IPS-18a (cell line): Measurements from ENCODE around the gene CLP1.
A peak's percentile ranks its signal among the peaks of the same experiment; 100 is the strongest.

Source experiments
- H3K27ac ChIP-seq: one replicate; pipeline ENCODE4 v1.5.1; 2013; ENCODE audit warnings: low read length
- H3K27me3 ChIP-seq: one replicate; pipeline ENCODE4 v1.6.1; 2013; ENCODE audit warnings: mild to moderate bottlenecking, low read length; ENCODE audit not compliant: control insufficient read depth, insufficient read depth
- H3K36me3 ChIP-seq: one replicate; pipeline ENCODE4 v1.6.1; 2013; ENCODE audit warnings: low read depth, low read length; ENCODE audit not compliant: control insufficient read depth
- H3K4me1 ChIP-seq: one replicate; pipeline ENCODE4 v1.6.1; 2013; ENCODE audit warnings: low read depth, low read length; ENCODE audit not compliant: control insufficient read depth
- H3K4me3 ChIP-seq: one replicate; pipeline ENCODE4 v1.5.1; 2013; ENCODE audit warnings: low read length
- H3K9ac ChIP-seq: one replicate; pipeline ENCODE4 v1.6.1; 2013; ENCODE audit warnings: mild to moderate bottlenecking, low read length, moderate library complexity
- H3K9me3 ChIP-seq: one replicate; pipeline ENCODE4 v1.6.1; 2013; ENCODE audit warnings: low read depth, low read length; ENCODE audit not compliant: control insufficient read depth

Gene CLP1

GRCh38 chr11:57643802-57644201 is 13.8 kb upstream of the CLP1 start:
- peaks cover 61% of the 10 kb centered on the region for H3K4me1 ChIP-seq

DNA sequence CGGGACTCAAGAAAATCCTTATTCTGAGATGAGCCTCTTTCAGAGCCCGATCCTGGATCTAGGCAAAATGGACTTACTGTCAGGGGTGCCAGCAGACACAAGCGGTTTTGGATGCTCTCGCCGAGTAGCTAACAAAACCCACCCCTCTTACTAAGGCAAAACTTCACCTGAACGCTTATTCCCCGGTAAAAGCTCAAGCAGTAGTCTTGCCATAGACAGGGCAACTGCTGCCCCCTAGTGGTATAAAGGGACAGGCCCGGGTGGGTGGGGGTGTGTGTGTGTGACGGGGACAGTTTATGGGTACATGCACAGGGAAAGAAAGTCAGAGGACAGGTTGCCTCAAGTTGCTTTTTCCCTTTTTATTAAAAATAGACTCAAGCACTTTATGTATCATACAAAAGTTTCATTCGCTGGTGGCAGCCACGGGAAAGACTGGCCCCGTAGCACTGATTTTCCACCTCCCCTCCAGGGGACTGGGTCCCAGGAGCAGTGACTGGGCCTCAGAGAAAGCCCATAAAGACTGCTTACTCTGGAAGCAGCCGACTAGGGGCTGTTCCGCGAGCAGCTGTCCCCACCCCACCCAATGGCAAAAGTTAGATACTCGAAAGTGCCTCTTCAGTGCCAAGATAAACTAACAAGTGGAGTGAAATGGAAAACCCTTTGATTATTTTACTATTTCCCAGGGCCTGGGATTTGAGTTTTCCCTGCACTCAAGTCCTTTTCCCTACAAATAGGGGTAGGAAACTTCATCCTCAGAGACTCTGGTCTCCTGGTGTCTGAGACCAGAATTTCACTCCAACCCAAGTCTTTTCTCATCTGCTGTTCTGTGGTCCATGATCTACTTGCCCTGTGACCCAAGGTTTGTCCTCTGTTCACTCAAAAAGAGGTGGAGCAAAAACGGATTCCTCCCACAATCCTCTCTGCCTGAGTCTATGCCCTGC is 12.5 kb upstream of the CLP1 start:
- no peak overlapping the region for H3K9ac ChIP-seq
- peaks cover 19% of the 10 kb centered on the region for H3K36me3 ChIP-seq
- peaks cover 64% of the 10 kb centered on the region for H3K4me1 ChIP-seq
- no peaks in the 10 kb centered on the region for H3K27me3 ChIP-seq
- no peaks in the 10 kb centered on the region for H3K9me3 ChIP-seq
- H3K27ac ChIP-seq: no peak overlapping the region
- H3K4me3 ChIP-seq: no peak overlapping the region

More at GRCh38 chr11:57643802-57644201, 13.8 kb upstream of the CLP1 start:
- Histone ChIP-seq H3K9me3 (no peaks in the 10 kb centered on the region), H3K4me3 (no peak overlapping the region), H3K36me3 (peaks cover 19% of the 10 kb centered on the region), H3K9ac (no peak overlapping the region), H3K27me3 (no peaks in the 10 kb centered on the region), H3K27ac (no peak overlapping the region)

DNA sequence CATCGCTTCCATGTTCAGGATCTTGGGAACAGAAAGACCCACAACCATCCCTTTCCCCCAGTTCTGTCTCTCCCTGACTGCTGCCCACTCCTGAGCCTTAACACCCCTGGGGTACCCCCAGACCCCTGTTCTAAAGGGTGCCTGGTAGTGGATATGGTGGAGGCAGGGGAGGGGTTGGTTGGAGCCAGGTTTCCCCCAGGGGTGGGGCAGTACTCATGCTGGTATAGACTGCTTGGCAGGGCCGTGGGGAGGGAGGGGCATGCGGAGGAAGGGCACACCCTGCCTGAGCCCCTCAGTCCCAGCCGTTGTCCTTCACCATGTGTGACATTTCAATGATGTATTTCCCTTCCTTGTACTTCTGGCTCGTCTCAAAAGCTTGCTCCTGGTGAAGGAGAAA is 11.9 kb upstream of the CLP1 start:
- Histone ChIP-seq H3K4me1 (peaks cover 65% of the 10 kb centered on the region), H3K4me3 (peak overlapping the region; percentile 1), H3K27ac (no peak overlapping the region), H3K36me3 (peaks cover 16% of the 10 kb centered on the region), H3K9me3 (no peaks in the 10 kb centered on the region), H3K9ac (no peak overlapping the region), H3K27me3 (peaks cover 6% of the 10 kb centered on the region)

GRCh38 chr11:57646194-57646798 is 11.3 kb upstream of the CLP1 start:
- Histone ChIP-seq H3K27ac (no peak overlapping the region), H3K36me3 (peaks cover 13% of the 10 kb centered on the region), H3K4me3 (peak overlapping the region; percentile 66), H3K4me1 (peaks cover 63% of the 10 kb centered on the region), H3K9ac (peak overlapping the region; percentile 44), H3K27me3 (peaks cover 13% of the 10 kb centered on the region), H3K9me3 (no peaks in the 10 kb centered on the region)

- no peaks in the 10 kb centered on the region for H3K9me3 ChIP-seq
- H3K36me3 ChIP-seq: peaks cover 7% of the 10 kb centered on the region
- H3K27me3 ChIP-seq: peaks cover 18% of the 10 kb centered on the region
- H3K4me1 ChIP-seq: peaks cover 60% of the 10 kb centered on the region
- H3K9ac ChIP-seq: peak overlapping the region; percentile 44
- no peak overlapping the region for H3K27ac ChIP-seq
- H3K4me3 ChIP-seq: peak overlapping the region; percentile 66
Observed at GRCh38 chr11:57646799-57647303, 10.7 kb upstream of the CLP1 start.

DNA sequence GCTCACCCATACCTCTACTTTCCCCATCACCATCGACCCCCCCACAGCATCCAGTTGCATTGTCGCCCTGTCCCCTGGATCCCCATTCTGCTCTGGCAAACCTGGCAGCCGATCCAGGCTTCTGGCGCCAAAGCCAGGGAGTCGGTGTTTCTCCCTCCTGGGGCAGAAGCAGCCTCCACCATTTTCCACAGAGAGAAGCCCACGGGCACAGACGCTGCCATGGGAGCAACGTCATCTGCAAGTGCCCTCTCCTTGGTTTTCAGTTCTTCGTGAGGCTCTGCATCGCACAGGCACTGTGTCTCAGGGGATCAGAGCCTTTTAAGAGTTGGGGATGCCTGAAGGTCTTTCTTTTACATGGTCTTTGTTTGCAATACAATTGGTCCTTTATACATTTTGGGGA is 10.2 kb upstream of the CLP1 start:
- H3K27me3 ChIP-seq: peaks cover 22% of the 10 kb centered on the region

GRCh38 chr11:57647960-57648800 is 9.4 kb upstream of the CLP1 start:
- H3K27ac ChIP-seq: no peak overlapping the region
- H3K36me3 ChIP-seq: peaks cover 6% of the 10 kb centered on the region
- peaks cover 59% of the 10 kb centered on the region for H3K4me1 ChIP-seq
- H3K9ac ChIP-seq: peak overlapping the region; percentile 44
- H3K9me3 ChIP-seq: no peaks in the 10 kb centered on the region
- H3K27me3 ChIP-seq: peaks cover 30% of the 10 kb centered on the region
- peak overlapping the region; percentile 66 for H3K4me3 ChIP-seq

More for the DNA sequence above, 10.2 kb upstream of the CLP1 start:
- Histone ChIP-seq H3K4me1 (peaks cover 60% of the 10 kb centered on the region), H3K9me3 (no peaks in the 10 kb centered on the region), H3K27ac (no peak overlapping the region), H3K4me3 (peak overlapping the region; percentile 66), H3K36me3 (peaks cover 6% of the 10 kb centered on the region), H3K9ac (peak overlapping the region; percentile 44)

DNA sequence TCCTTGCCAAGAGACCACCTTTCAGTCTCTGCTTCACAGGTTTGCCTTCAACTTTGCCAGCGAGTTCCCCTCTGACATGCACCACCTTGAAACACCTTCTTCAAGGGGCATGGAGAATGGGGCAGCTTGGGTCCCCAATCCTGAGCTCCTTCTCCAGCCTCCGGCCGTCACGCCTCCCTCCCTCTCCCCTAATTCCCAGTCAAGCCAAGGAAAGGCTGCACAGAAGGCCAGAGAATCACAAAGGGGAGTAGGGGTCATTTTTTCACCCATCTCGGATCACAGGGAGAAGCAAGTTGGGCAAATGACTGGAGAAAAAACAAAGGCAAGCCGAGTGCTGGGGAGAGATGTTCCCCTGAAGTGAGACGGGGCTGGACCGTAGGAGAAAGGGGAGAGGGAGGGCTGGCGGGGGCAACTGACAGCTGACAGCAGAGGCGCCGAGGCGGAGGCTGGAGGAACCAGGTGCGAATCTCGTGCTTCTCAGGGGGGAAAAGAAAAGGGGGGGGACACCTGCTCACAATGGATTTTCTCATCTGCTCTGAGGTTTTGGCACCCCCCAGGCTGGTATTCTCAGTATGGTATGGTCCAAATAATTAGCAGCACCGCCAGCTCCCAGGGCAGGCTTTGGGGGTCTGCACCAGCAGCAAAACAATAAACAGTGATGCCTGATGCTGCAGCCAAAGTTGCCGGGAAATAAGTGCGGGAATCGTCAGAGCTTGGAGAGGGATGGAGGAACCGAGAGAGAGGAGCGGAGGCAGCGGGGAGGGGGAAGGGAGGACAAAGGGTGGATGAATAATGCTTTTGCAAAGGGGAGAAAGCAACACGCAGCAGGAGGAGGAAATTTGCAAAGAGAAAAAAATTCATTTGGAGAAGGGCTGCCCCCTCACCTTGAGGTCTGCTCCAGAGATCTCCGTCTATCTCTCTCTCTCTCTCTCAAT is 8.5 kb upstream of the CLP1 start:
- peak overlapping the region; percentile 66 for H3K4me3 ChIP-seq
- peaks cover 31% of the 10 kb centered on the region for H3K27me3 ChIP-seq
- no peak overlapping the region for H3K27ac ChIP-seq
- peaks cover 53% of the 10 kb centered on the region for H3K4me1 ChIP-seq
- H3K9me3 ChIP-seq: no peaks in the 10 kb centered on the region
- H3K9ac ChIP-seq: peak overlapping the region; percentile 44
- no peaks in the 10 kb centered on the region for H3K36me3 ChIP-seq

- Histone ChIP-seq H3K27ac (no peak within 1 kb of the TSS), H3K27me3 (peaks cover 40% of the 10 kb centered on the region), H3K36me3 (no peaks in the 10 kb centered on the region), H3K9ac (peak within 1 kb of the TSS; percentile 44), H3K4me1 (peaks cover 51% of the 10 kb centered on the region), H3K9me3 (no peaks in the 10 kb centered on the region), H3K4me3 (peak within 1 kb of the TSS; percentile 66)
Observed at GRCh38 chr11:57649826-57650738, 7.5 kb upstream of the CLP1 start, which contains the start of gene YPEL4. Gene YPEL4 (minus strand): TSS chr11:57649912. CDS start chr11:57647107, 2,805 bp downstream.

GRCh38 chr11:57650739-57651090 is 6.8 kb upstream of the CLP1 start:
- Histone ChIP-seq H3K27ac (no peak overlapping the region), H3K9me3 (no peaks in the 10 kb centered on the region), H3K36me3 (no peaks in the 10 kb centered on the region), H3K4me3 (peak overlapping the region; percentile 54), H3K4me1 (peaks cover 44% of the 10 kb centered on the region), H3K9ac (no peak overlapping the region), H3K27me3 (peaks cover 46% of the 10 kb centered on the region)
